HepG2 (cell line): ENCODE measurements around the gene NEK9. TPM values are rescaled to one million over a fixed set of nuclear protein-coding genes. Genes with fewer than 3 reads are reported as not detected.
A peak's percentile ranks its signal among the peaks of the same experiment; 100 is the strongest.

ENCODE experiments used
- NFYB ChIP-seq: sonication (generic); formaldehyde crosslinking; IDR thresholded peaks from 2 replicates; pipeline ENCODE4 v1.4.0; 2020; ENCODE audit warnings: missing genetic modification reagents
- PRDM15 ChIP-seq: sonication (generic); formaldehyde crosslinking; IDR thresholded peaks from 2 replicates; pipeline ENCODE4 v1.4.0; 2020; ENCODE audit warnings: missing genetic modification reagents
- RAD51 ChIP-seq: fragments of 450-650 bp; IDR thresholded peaks from 2 replicates; pipeline ENCODE4 v1.6.1; 2016; ENCODE audit warnings: borderline replicate concordance
- SMAD3 ChIP-seq: sonication (generic); formaldehyde crosslinking; IDR thresholded peaks from 2 replicates; pipeline ENCODE4 v1.4.0; 2020; ENCODE audit warnings: missing genetic modification reagents
- ZNF660 ChIP-seq: sonication (generic); formaldehyde crosslinking; IDR thresholded peaks from 2 replicates; pipeline ENCODE4 v1.5.1; 2020; ENCODE audit warnings: mild to moderate bottlenecking, low read depth, missing genetic modification reagents, borderline replicate concordance
- ZNF770 ChIP-seq: sonication (generic); formaldehyde crosslinking; IDR thresholded peaks from 2 replicates; pipeline ENCODE4 v1.5.0; 2020; ENCODE audit warnings: mild to moderate bottlenecking, missing genetic modification reagents
- ZNF891 ChIP-seq: sonication (generic); formaldehyde crosslinking; IDR thresholded peaks from 2 replicates; pipeline ENCODE4 v1.5.0; 2020; ENCODE audit warnings: mild to moderate bottlenecking, missing genetic modification reagents
- polyA plus RNA-seq, 8 experiments: library from polyadenylated mRNA; depleted of rRNA in 3 of 8; stranded (reverse) in 7 of 8; unstranded in 1 of 8; fragments of >200 nt; fragmentation: Illumina TruSeq in 4 of 8; extraction: Trizol in 4 of 8; gene quantifications; 2 replicates each; pipeline versions ENCODE4 v1.2.1 to v1.2.3, GENCODE V29; 2011 to 2016; ENCODE audit warnings: low read depth in 4 of 8, missing spikeins in 1 of 8, mixed read lengths in 1 of 8; ENCODE audit not compliant: insufficient read depth in 1 of 8
- total RNA-seq, 5 experiments: library from RNA; depleted of rRNA; stranded (reverse); fragments of >200 nt; fragmentation: Illumina TruSeq; extraction: Trizol; gene quantifications; 2 replicates each; pipeline ENCODE4 v1.2.3, GENCODE V29; 2016; ENCODE audit warnings: low read depth in 1 of 5
- TF ChIP-seq, protein P1 (sequence below), 2 experiments: sonication (generic) in 1 of 2; formaldehyde crosslinking in 1 of 2; IDR thresholded peaks; 2 replicates each; pipeline versions ENCODE4 v1.6.1 to v1.9.0; 2014 to 2022; ENCODE audit warnings: antibody characterized with exemption in 1 of 2, borderline replicate concordance in 1 of 2, inconsistent platforms in 1 of 2, low read depth in 1 of 2, missing genetic modification reagents in 1 of 2
- TF ChIP-seq, protein P2 (sequence below): sonication (generic); formaldehyde crosslinking; IDR thresholded peaks from 2 replicates; pipeline ENCODE4 v1.8.0; 2022; ENCODE audit warnings: missing genetic modification reagents, mild to moderate bottlenecking, moderate library complexity, borderline replicate concordance
- TF ChIP-seq, protein P3 (sequence below): sonication (generic); formaldehyde crosslinking; conservative IDR thresholded peaks from 2 replicates; pipeline ENCODE4 v1.4.0; 2020; ENCODE audit warnings: missing genetic modification reagents

NEK9 gene
- total and polyA plus RNA-seq, 2 of the 13 experiments (the other 11 are each of a cell fraction or from before 2014, with no cell fraction given): 16.5 to 27.3 TPM

- TF ChIP-seq, protein P1, sequence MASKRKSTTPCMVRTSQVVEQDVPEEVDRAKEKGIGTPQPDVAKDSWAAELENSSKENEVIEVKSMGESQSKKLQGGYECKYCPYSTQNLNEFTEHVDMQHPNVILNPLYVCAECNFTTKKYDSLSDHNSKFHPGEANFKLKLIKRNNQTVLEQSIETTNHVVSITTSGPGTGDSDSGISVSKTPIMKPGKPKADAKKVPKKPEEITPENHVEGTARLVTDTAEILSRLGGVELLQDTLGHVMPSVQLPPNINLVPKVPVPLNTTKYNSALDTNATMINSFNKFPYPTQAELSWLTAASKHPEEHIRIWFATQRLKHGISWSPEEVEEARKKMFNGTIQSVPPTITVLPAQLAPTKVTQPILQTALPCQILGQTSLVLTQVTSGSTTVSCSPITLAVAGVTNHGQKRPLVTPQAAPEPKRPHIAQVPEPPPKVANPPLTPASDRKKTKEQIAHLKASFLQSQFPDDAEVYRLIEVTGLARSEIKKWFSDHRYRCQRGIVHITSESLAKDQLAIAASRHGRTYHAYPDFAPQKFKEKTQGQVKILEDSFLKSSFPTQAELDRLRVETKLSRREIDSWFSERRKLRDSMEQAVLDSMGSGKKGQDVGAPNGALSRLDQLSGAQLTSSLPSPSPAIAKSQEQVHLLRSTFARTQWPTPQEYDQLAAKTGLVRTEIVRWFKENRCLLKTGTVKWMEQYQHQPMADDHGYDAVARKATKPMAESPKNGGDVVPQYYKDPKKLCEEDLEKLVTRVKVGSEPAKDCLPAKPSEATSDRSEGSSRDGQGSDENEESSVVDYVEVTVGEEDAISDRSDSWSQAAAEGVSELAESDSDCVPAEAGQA (IDR thresholded peaks at IDR 0.05; ENCODE audit: low read depth): peak; percentile 89
- TF ChIP-seq, protein P1 (CRISPR knock-in tag; IDR thresholded peaks at IDR 0.05; ENCODE audit: borderline replicate concordance): peak; percentile 55; the same call in 1 of the 2 replicates
- TF ChIP-seq ZNF660 (CRISPR knock-in tag) (0 out of 2 replicates have a peak, but pooled peaks have one; percentile 43), SMAD3 (CRISPR knock-in tag) (peak; percentile 73), ZNF891 (CRISPR knock-in tag) (peak; percentile 95; the same call in 1 of the 2 replicates), PRDM15 (CRISPR knock-in tag) (peak; percentile 51; the same call in 1 of the 2 replicates), ZNF770 (CRISPR knock-in tag) (peak; percentile 82), RAD51 (peak; percentile 89; the same call in 1 of the 2 replicates), NFYB (CRISPR knock-in tag) (no peak; the same call in 1 of the 2 replicates)
- TF ChIP-seq, protein P2, sequence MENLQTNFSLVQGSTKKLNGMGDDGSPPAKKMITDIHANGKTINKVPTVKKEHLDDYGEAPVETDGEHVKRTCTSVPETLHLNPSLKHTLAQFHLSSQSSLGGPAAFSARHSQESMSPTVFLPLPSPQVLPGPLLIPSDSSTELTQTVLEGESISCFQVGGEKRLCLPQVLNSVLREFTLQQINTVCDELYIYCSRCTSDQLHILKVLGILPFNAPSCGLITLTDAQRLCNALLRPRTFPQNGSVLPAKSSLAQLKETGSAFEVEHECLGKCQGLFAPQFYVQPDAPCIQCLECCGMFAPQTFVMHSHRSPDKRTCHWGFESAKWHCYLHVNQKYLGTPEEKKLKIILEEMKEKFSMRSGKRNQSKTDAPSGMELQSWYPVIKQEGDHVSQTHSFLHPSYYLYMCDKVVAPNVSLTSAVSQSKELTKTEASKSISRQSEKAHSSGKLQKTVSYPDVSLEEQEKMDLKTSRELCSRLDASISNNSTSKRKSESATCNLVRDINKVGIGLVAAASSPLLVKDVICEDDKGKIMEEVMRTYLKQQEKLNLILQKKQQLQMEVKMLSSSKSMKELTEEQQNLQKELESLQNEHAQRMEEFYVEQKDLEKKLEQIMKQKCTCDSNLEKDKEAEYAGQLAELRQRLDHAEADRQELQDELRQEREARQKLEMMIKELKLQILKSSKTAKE (CRISPR knock-in tag): peak; percentile 47; the same call in 1 of the 2 replicates
- TF ChIP-seq, protein P3, sequence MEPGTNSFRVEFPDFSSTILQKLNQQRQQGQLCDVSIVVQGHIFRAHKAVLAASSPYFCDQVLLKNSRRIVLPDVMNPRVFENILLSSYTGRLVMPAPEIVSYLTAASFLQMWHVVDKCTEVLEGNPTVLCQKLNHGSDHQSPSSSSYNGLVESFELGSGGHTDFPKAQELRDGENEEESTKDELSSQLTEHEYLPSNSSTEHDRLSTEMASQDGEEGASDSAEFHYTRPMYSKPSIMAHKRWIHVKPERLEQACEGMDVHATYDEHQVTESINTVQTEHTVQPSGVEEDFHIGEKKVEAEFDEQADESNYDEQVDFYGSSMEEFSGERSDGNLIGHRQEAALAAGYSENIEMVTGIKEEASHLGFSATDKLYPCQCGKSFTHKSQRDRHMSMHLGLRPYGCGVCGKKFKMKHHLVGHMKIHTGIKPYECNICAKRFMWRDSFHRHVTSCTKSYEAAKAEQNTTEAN (CRISPR knock-in tag): peak; percentile 71; the same call in 1 of the 2 replicates
Observed at GRCh38 chr14:75176142-75176820, 49.4 kb upstream of the NEK9 start, which contains the start of gene TMED10 (continued).
